Motor neuron (in vitro differentiated cells): ENCODE results near the gene FABP1. TPM values are rescaled to one million over a fixed set of nuclear protein-coding genes. Genes with fewer than 3 reads are reported as not detected.

Experiments used
- ATAC-seq, 8 experiments: fragments of 200-7000 bp; cut with Tn5 transposase; replicated peaks in 6 of 8; 2 replicates each; pipeline ENCODE4 v1.8.0; 2021; ENCODE audit warnings: mild to moderate bottlenecking in 8 of 8, moderate library complexity in 8 of 8
- H3K27ac ChIP-seq, 2 donors: fragments of 250-450 bp; sonication (Bioruptor Pico); 2 replicates each; pipeline ENCODE4 v1.9.0; 2021; ENCODE audit warnings: antibody characterized with exemption in 2 of 2, mild to moderate bottlenecking in 2 of 2, moderate library complexity in 1 of 2
- H3K4me1 ChIP-seq, 2 donors: fragments of 250-450 bp; sonication (Bioruptor Pico); replicated peaks in 1 of 2; 2 replicates each; pipeline ENCODE4 v1.6.1; 2021; ENCODE audit warnings: antibody characterized with exemption in 2 of 2, mild to moderate bottlenecking in 2 of 2, moderate library complexity in 1 of 2
- H3K4me3 ChIP-seq, 5 donors: fragments of 250-450 bp; sonication (Bioruptor Pico); 2 replicates each; pipeline ENCODE4 v1.9.0; 2021; ENCODE audit warnings: antibody characterized with exemption in 5 of 5, mild to moderate bottlenecking in 5 of 5, moderate library complexity in 4 of 5
- WGBS, 10 experiments: fragments of 450-650 bp; shearing (Covaris generic); methylation state at CpG; one replicate each; pipeline ENCODE4 v1.0.0; 2022; 5-methylcytosine and 5-hydroxymethylcytosine counted together
- in situ Hi-C, 9 experiments: fragments of 400-800 bp; cut with MboI; loops; one replicate each; pipeline ENCODE4 v1.15.0; 2021; ENCODE audit warnings: low sequenced_read_pairs in 9 of 9, low pct_unique_long_range_greater_than_20kb in 2 of 9; ENCODE audit not compliant: unreplicated experiment in 9 of 9
- total RNA-seq, 8 experiments: library from RNA; unstranded; fragments of 300-600 nt; gene quantifications; 2 replicates each; pipeline versions ENCODE4 v1.2.3 to v1.2.4, GENCODE V29; 2022

FABP1 gene
- total RNA-seq, 8 experiments from 2014 or later: 0.23 to 0.85 (median 0.43) TPM; not detected in 3

DNA sequence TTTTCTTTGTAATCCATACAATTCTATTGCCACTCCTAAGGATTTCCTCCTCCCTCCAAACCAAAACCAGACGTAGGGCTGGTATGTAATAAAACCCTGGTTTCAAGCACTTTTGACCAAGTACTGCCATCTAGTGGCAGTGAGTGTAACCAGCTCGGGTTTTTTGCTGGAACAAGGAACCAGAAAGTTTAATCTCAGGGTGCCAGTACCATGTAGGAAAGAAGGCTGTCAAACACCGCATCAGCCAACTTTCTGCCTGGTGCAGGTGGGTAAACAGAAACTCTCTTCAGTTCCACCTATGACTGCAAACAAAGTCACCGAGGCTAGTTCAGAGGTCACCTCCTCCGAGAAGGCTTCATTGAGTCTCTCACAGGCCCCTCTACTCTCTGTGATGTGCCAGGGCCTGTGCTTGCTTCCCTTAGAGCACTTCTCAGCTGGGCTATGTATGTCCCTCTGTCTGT lies 32.1 kb upstream of the FABP1 start:
- H3K4me1 ChIP-seq: no peaks in the 10 kb centered on the region
- H3K27ac ChIP-seq: no peak overlapping the region
- in situ Hi-C loops: loop anchor here in 3 of 9 experiments (10.0 to 25.0 kb wide), 3 partner anchors 85 to 105 kb away; partner anchors contain the start of genes KRCC1 (in 2 of the 3) and SMYD1 (in 1 of the 3)
- no peak overlapping the region for H3K4me3 ChIP-seq
- WGBS, 10 experiments: 0 to 33% (median 13%) methylated on average over 2 to 5 of the region's 5 CpGs; no CpG with 5 or more reads in 3 of the 10 experiments
- peak in 7 of 8 experiments; percentile 46 to 93 (median 61) for ATAC-seq

DNA sequence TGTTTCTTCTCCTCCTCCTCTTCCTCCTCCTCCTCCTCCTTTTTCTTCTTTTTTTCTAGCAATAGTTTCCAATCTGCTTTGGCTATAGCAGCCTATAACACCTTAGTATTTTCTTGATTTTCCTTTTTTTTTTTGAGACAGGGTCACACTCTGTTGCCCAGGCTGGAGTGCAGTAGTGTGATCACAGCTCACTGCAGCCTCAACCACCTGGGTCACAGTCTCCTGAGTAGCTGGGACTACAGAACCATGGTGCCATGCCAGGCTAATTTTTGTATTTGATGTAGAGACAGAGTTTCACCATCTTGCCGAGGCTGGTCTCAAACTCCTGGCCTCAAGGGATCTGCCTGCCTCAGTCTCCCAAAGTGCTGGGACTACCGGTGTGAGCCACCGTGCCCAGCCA lies 31.6 kb upstream of the FABP1 start:
- Histone ChIP-seq H3K27ac (no peak overlapping the region), H3K4me3 (no peak overlapping the region), H3K4me1 (no peaks in the 10 kb centered on the region)
- in situ Hi-C loops: loop anchor here in 2 of 9 experiments (10.0 to 25.0 kb wide), 2 partner anchors 85 to 97 kb away; partner anchors contain the start of genes KRCC1 (in 1 of the 2) and SMYD1 (in 1 of the 2)
- WGBS, 10 experiments: 0 to 100% (median 53%) methylated on average over 1 to 3 of the region's 3 CpGs; no CpG with 5 or more reads in 2 of the 10 experiments
- no peak for ATAC-seq

DNA sequence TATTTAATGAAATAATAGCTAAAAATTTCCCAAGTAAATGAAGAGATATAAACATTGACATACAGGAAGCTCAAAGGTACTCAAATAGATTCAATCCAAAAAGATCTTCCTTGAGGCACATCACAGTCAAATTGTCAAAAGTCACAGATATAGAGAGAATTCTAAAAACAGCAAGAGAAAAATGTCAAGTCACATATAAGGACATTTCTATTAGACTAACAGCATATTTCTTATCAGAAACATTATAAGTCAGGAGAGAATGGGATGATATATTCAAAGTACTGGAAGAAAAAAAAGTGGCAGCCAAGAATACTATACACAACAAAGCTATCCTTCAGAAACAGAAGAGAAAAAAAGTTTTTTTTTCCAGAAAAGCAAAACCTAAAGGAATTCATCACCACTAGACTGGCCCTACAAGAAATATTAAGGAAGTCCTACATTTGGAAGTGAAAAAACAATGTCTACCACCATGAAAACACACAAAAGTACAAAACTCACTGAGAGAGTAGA lies 21.1 kb upstream of the FABP1 start:
- in situ Hi-C loops: loop anchor here in 1 of 9 experiments (10.0 kb wide), 1 partner anchor 74 kb away; no protein-coding TSS in a partner anchor
- no peak for ATAC-seq
- Histone ChIP-seq H3K4me1 (no peaks in the 10 kb centered on the region), H3K27ac (no peak overlapping the region), H3K4me3 (no peak overlapping the region)

DNA sequence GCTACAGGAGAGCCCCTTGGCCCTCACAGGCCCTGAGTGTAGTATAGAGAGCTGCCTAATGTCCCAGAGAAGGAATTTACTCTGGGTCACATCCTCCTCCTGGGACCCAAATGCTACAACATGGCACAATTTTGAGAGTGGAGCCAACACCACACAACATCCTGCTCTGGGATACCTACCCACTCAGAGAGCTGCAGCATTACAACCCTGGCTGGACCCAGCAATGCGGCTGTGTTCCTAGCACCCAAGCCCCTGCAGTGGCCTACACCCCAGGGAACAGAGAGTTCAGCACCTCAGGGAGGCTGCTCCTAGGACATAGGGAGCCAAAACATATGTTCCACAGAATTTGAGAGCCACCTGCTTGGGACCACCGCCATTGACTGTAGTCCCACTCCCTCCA lies 19.3 kb upstream of the FABP1 start:
- WGBS, 10 experiments: 0 to 100% (median 80%) methylated on average over 1 to 2 of the region's 2 CpGs; no CpG with 5 or more reads in 5 of the 10 experiments
- H3K4me1 ChIP-seq: no peaks in the 10 kb centered on the region
- in situ Hi-C loops: loop anchor here in 1 of 9 experiments (10.0 kb wide), 1 partner anchor 72 kb away; no protein-coding TSS in a partner anchor
- H3K4me3 ChIP-seq: no peak overlapping the region
- no peak for ATAC-seq
- no peak overlapping the region for H3K27ac ChIP-seq

DNA sequence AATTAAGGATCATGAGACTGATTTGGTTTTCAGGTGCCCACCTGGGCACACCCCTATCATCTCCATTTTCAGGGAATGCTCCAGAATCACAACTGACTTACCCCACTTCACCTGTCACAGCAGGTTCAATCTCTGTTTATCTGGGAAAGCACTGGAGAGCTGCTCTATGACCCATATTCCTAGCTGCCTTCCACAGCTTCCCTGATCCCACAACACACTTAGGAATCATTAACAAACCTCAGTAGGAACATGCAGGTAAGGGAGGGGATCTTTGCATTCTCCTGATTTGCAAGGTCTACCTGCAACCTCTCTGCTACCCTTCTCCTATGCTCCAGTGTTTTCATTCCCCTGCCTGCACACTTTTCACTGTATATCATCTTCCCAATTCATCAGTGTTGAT lies 18.7 kb upstream of the FABP1 start:
- no peak for ATAC-seq
- Histone ChIP-seq H3K27ac (no peak overlapping the region), H3K4me3 (no peak overlapping the region), H3K4me1 (no peaks in the 10 kb centered on the region)
- in situ Hi-C loops: loop anchor here in 1 of 9 experiments (10.0 kb wide), 1 partner anchor 72 kb away; no protein-coding TSS in a partner anchor

DNA sequence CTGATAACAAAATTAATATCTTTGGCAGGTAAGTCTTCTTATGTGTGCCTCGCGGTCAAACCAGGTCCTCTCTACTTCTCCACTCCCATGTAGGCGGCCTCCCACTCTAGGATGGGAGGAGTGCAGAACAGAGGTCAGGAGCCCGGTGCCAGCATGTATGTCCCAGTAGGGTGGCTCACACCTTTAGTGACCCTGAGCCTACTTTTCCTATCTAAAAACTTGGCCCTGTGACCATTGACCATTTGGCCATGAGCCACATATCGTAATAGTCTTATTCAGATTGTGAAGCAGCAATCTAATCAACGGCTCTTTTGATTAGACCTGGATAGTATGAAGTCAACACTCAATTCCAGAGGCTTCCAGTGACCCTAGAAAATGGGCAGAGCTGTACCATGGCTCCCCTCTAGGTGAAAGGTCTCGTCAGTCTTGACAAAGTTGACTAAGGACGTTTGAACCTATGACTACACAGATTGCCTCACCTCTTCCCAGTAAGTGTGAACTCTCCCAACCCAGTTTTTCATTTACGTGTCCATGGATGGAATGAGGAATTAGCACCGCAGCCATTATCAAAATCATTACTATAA lies 17.1 kb upstream of the FABP1 start:
- Histone ChIP-seq H3K27ac (no peak overlapping the region), H3K4me1 (no peaks in the 10 kb centered on the region), H3K4me3 (no peak overlapping the region)
- whole genome bisulfite sequencing, 10 experiments: 28 to 100% (median 70%) methylated on average over 2 to 7 of the region's 10 CpGs; no CpG with 5 or more reads in 1 of the 10 experiments
- in situ Hi-C loops: loop anchor here in 1 of 9 experiments (10.0 kb wide), 1 partner anchor 70 kb away; no protein-coding TSS in a partner anchor
- ATAC-seq: no peak

DNA sequence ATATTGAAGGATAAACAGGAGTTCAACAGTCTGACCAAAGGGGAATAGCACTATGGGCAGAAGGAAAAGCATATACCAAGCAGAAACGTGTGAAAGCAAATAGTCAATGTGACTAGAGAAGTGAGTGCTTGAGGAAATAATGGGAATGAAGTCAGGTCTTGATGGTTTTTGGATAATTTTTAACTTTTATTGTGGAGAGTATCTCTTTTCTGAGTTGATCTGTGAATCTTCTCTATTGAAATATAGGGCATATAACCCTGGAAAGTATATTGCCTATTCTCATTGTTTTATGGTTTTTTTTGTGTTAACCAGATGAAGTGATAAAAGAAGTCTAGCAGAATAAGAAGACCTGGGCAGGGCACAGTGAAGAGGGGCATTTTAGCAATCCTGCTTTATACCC lies 16.4 kb upstream of the FABP1 start:
- H3K4me1 ChIP-seq: no peaks in the 10 kb centered on the region
- in situ Hi-C loops: loop anchor here in 1 of 9 experiments (10.0 kb wide), 1 partner anchor 69 kb away; no protein-coding TSS in a partner anchor
- H3K27ac ChIP-seq: no peak overlapping the region
- 10 to 86% (median 57%) methylated on average over 1 of the region's 1 CpG; no CpG with 5 or more reads in 5 of the 10 experiments for WGBS, 10 experiments
- ATAC-seq: no peak
- H3K4me3 ChIP-seq: no peak overlapping the region

DNA sequence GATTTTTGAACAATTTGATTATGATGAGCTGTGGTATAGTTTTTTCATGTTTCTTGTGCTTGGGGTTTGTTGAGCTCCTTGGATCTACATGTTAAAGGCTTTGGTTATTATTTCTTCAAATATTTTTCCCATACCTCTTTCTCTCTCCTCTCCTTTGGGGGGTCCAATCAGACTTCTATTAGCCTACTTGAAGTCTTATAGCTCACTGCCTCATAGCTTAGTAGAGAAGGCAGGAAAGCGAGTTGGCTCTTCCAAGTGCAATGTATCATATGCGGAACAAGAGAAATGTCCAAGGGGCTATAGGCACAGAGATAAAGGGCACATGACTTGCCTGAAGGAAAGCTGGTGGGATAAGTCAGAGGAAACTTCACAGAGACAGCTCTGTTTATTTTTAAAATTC lies 14.1 kb upstream of the FABP1 start:
- in situ Hi-C loops: loop anchor here in 1 of 9 experiments (10.0 kb wide), 1 partner anchor 67 kb away; no protein-coding TSS in a partner anchor
- WGBS, 10 experiments: 21 to 100% (median 91%) methylated on average over 1 to 2 of the region's 2 CpGs; no CpG with 5 or more reads in 1 of the 10 experiments
- Histone ChIP-seq H3K4me3 (no peak overlapping the region), H3K4me1 (no peaks in the 10 kb centered on the region), H3K27ac (no peak overlapping the region)
- ATAC-seq: no peak

DNA sequence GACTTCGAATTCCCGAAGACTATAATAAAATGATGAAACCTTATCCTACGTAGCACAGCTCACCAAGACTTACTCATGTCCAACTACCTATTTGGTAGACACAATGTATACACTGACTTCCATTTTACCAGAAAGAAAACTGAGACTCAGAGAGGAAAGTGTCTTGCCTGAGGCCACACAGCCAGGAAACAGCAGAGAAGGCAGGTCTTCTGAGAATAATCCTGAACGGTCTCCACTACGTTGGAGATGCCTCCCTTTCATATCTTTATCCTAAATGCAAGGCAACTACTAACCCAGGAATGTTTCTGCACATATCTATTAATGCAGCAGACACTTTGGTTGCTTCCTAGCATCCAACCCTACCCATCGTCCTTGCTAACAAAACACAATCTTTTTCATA lies 11.9 kb upstream of the FABP1 start:
- Histone ChIP-seq H3K4me1 (no peaks in the 10 kb centered on the region), H3K4me3 (no peak overlapping the region), H3K27ac (no peak overlapping the region)
- 0 to 92% (median 72%) methylated on average over 1 to 6 of the region's 6 CpGs; no CpG with 5 or more reads in 1 of the 10 experiments for WGBS, 10 experiments
- in situ Hi-C loops: loop anchor here in 1 of 9 experiments (10.0 kb wide), 1 partner anchor 65 kb away; no protein-coding TSS in a partner anchor
- ATAC-seq: no peak

DNA sequence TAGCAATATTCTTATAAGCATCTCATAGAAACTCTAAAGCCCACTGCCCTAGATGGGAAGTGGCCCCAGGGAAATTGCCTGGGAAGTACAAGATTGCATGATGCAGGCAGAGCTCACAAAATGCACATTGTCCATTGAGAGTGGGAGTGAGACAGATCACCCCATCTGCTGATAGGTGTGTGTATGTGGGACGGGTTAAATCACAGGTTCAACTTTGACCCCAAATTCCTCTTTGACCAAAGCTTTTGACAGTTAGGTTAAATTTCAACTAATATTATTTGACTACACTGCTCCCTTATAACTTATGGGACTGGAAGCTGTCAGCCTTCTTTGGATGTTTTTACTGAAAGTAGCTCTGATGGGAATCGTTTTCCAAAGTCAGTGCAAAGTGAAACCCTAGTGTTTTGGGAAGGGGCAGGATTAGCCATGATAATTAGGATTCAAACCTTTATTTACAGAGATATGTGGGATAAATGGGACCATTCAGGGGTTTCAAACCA lies 11.4 kb upstream of the FABP1 start:
- ATAC-seq: no peak
- H3K4me3 ChIP-seq: no peak overlapping the region
- WGBS, 10 experiments: 0 to 81% (median 60%) methylated on average over 1 to 2 of the region's 2 CpGs; no CpG with 5 or more reads in 1 of the 10 experiments

DNA sequence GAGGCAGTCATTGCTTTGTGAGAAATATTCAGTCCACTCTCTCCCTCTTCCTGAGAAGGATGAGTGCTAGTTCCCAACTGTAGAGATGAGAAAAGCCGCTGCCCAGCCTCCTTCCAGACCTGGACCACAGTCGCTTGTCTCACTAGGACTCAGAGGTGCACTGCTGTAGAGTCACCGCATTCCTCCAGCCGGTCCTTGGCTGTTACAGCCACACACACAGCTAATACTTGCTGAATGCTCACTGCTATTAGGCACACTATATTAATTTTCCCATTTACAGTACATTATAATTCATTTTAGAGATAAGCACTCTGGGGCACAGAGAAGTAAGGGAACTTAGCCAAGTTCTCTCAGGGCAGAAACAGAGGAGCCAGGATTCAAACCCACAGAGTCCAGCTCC lies 10.0 kb upstream of the FABP1 start:
- ATAC-seq: no peak
- in situ Hi-C loops: no loop called here
- no peak overlapping the region for H3K27ac ChIP-seq
- no peaks in the 10 kb centered on the region for H3K4me1 ChIP-seq
- H3K4me3 ChIP-seq: no peak overlapping the region
- WGBS, 10 experiments: 40 to 100% (median 76%) methylated on average over 1 to 4 of the region's 4 CpGs; no CpG with 5 or more reads in 4 of the 10 experiments

More for the DNA sequence above, 11.4 kb upstream of the FABP1 start:
- no peak overlapping the region for H3K27ac ChIP-seq
- in situ Hi-C loops: no loop called here
- H3K4me1 ChIP-seq: no peaks in the 10 kb centered on the region

DNA sequence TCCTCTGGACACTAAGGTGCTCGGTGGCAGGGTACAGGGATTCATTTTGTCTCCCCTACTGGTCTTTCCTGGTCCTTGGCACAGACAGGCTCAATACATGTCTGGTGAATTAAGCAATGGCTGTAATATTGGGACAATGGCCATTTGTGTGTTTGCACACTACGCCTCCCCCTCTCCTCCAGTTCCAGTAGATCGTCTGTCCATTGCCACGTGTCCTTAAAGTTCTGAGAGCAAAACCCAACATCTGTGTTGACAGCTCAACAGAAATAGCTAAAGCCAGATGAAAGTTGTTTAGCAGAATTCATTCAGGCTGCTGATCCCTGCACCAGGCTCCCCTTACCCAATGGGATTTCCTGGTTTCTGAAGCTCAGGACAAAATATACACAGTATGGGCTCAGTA lies 9.0 kb upstream of the FABP1 start:
- WGBS, 10 experiments: 0 to 68% (median 62%) methylated on average over 1 to 4 of the region's 4 CpGs; no CpG with 5 or more reads in 5 of the 10 experiments

DNA sequence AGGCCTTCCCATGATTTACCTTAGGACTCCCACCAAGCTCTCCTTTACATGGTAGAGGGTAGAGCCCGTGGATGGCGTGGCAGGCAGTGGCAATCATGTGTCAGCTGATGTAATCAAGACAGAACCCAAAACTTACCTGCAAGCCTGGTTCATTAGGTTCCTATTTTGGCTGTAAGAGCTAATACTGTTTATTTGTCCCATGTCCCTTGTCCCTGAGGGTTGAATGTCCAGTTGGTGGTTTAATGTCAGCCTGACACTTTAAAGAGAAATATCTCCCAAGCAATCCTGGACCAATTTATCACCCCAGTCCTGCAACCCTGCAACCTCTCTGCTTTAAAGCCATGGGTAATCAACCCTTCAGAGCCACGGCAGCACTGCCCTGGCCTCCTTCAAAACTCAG lies 6.0 kb upstream of the FABP1 start:
- no peak overlapping the region for H3K27ac ChIP-seq
- no peak overlapping the region for H3K4me3 ChIP-seq
- 0 to 83% (median 76%) methylated on average over 1 to 2 of the region's 3 CpGs; no CpG with 5 or more reads in 5 of the 10 experiments for whole genome bisulfite sequencing, 10 experiments
- ATAC-seq: no peak
- in situ Hi-C loops: no loop called here
- H3K4me1 ChIP-seq: peaks cover 2 to 6% of the 10 kb centered on the region in 2 donors

More for the DNA sequence above, 9.0 kb upstream of the FABP1 start:
- in situ Hi-C loops: no loop called here
- Histone ChIP-seq H3K27ac (no peak overlapping the region), H3K4me1 (no peaks in the 10 kb centered on the region), H3K4me3 (no peak overlapping the region)
- ATAC-seq: no peak
